Hypothalamus (tissue), 51 donors: ENCODE measurements around the gene C1QL4.
A peak's percentile ranks its signal among the peaks of the same experiment; 100 is the strongest.

ENCODE experiments used
- DNase-seq, 51 donors: peaks; one replicate each; lab custom pipeline; 2025; lab: John Stamatoyannopoulos, UW

Gene C1QL4

GRCh38 chr12:49348781-49349180, 11.8 kb upstream of the C1QL4 start:
- no peak for DNase-seq

GRCh38 chr12:49347311-49348193, 10.6 kb upstream of the C1QL4 start:
- DNase-seq, result peak in 49 of 51 donors; percentile 24 to 96 (median 83)

- DNase-seq, result no peak
Observed at GRCh38 chr12:49346659-49347310, 9.8 kb upstream of the C1QL4 start, which contains the start of gene DNAJC22. DNAJC22 (plus strand) TSS chr12:49346888; CDS start chr12:49348873, 1,985 bp downstream.

DNA sequence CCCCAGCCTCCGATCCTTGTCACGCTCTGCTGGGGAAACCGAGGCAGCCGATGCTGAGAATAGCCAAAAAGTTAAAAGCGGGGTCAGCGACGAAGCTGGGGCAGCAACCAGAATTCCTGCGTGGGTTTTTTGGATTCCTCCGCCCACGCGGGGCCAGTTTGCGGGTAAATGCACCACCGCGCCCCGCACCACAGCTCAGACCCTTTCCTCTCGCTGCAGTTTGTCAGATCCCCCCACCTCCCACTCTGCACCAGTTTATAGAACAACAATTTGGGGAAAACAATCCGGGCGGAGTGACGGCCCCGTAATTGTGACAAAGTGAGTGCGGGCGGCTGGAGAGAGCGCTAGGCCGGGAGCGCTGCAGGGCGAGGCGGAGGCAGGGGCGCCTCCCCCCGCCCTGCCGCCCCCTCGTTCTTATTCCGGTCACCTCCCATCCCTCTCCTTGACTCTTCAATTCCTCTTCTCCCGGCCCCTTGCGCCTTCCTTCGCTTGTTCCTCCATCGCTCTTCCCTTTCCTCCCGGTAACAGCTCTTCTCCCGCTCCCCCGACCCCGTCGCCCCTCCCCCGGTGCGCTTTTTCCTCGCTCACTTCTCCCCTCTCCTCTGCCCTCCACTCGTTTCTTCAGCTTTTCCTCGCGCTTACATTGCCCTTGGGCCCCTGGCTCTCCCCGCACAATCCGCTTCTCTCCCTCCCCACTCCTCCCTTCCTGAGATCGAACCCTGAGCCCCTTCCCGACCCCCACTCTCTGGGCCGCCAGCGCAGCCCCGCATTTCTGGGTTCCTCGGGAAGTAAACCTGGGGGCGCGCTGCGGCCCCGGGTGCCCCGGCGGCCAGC, 9.1 kb upstream of the C1QL4 start:
- no peak for DNase-seq

GRCh38 chr12:49345051-49345824, 8.2 kb upstream of the C1QL4 start:
- DNase-seq, result peak in 11 of 51 donors; percentile 5 to 46 (median 29)

- no peak for DNase-seq
Observed at GRCh38 chr12:49344486-49345050, 7.6 kb upstream of the C1QL4 start.

DNA sequence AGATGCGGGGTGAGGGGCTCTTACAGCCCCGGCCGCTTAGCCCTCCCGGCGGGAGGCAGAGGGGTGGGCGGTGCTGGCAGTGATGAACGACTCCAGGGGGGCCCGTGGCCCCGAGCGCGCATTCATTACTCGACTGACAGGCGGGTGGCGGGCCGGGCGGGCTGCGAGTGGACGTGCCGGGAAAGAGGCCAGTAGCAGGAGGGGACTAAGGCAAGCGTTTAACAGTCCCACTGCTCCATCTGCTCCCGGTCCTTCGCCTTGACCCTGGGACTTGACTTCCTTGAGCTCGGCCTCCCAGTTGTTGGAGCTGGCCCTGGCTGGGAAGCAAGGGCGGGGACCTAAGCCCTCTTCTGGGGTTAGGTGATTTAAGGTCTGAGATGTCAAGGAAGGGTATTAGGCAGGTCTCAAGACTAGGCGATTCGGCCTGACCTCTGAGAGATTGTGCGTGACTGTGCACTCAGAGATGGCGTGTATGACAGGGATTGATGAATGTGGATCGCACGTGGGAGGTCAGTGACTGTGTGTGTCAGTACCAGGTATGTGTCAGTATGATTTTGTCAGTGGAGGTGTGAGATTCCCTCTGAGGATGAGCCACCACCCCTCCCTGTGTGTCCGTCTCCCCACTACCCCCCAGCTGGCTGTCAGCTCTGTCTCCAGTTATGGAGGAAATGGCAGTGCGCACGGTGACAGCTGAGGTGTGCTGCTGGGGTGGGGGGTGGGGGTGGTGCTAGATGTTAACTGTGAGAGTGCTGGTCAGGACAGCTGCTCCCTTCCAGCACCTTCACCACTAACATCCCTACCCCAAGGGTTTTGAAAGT, 6.1 kb upstream of the C1QL4 start:
- DNase-seq, result peak in 4 of 51 donors; percentile 13 to 38 (median 34)

- DNase-seq, result peak in 44 of 51 donors; percentile 9 to 78 (median 49)
Observed at GRCh38 chr12:49342066-49342913, 5.3 kb upstream of the C1QL4 start.

- no peak for DNase-seq
Observed at GRCh38 chr12:49341777-49342065, 4.7 kb upstream of the C1QL4 start.

DNA sequence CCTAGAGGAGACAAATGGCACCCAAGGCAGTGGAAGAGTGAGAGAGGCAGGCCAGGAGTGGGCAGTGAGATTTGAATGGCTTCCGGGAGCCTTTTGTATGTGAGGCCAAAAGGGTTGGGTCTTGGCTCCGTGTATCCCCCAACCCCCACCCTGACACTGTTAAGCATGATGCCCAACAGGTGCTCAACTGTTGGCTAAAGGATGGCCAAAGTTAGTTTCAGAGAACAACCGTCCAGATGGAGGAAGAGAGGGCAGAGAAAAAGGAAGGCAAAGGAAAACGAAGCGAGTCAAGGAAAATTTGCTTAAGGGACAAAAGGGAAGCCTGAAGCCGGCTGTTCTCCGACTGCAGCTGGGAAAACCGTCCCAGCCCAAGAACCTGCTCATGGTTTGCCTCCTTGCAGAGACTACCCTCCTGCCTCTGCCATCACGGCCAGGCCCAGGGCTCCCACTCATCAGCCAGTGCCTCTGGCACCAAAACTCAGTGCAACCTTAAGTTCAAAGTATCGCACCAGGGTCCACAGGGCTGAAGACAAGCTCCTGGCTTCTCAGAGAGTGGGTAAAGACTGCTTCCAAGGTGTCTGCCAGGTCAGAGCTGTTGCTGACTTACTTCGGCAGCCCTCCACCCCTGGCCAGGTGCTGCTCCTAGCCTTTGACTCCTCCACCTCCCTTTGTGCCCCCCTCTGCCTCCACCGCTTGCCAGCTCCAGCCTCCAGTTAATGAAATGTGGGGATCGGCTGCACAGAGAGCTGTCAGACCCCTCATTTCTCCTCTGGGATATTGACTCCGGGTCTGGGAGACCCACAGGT, 4.2 kb upstream of the C1QL4 start:
- no peak for DNase-seq

DNA sequence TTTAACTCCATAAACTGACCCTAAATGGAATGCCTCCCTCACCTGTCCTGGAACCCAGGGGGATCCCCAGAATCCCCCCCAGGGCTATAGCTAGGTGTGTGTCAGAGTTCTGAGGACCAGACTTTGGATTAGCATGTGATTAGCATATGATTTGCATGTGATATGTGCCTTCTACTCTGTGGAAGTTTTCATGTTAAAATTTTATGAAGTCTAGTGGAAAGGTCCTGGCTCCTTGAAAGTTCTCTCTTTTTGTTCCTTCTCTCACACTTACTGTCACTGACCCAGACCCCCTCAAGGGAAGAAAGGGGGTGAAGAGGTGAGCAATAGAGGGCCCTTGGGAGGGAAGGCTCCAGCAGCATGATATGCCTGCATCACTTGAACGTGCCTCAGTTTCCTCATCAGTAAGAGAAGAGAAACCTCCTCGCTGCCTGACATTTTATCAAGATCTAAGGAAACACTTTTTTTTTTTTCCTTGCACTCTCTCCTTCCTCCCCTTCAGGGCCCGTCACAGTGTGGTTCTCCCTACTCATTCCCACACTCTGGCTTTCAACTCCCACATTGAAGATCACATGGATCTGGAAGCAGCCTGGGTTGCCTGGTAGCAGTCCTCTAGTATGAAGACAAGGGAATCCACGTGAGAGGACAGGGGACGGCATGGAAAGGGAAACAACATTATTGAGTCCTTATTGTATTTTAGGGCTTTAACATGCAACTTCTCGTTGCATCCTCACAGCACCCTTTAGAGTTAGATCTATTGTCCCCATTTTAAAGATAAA, 3.3 kb upstream of the C1QL4 start:
- DNase-seq, result no peak

GRCh38 chr12:49339464-49339861, 2.5 kb upstream of the C1QL4 start:
- DNase-seq, result no peak

DNA sequence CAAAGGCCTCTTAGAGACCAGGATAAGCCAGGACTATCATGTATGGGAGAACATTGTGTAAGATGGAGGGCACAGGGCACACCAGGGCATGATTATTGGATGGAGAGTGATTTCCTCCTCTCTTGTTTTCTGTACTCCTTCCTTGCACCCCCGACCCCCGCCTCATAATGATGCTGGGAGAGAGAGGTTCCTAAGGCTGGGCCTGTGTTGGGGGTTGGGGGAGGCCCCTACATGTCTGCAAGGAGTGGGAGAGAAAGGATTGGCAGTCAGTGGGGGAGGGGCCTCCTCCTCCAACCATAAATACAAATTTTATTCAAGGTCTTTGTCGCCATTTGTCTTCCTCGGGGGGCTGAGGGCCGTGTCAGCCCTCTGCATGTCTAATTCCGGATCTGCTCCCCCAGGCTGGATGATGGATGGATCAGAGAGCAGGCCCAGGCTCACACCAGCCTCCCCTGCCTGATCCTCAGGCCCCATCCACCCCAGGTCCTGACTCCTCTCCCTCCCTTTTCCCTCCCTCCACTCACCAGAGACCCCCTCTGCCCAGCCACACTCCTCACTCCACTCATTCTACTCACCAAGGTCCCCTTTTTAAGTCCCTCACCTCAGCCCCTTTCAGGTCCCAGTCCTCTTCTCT, 2.0 kb upstream of the C1QL4 start:
- no peak for DNase-seq

- DNase-seq, result no peak
Observed at GRCh38 chr12:49335955-49336644, 888 bp downstream of the C1QL4 start.
